HCT116 (cell line): ENCODE results near the gene MOAP1. TPM values are rescaled to one million over a fixed set of nuclear protein-coding genes. Genes with fewer than 3 reads are reported as not detected.

Source experiments
- ATAC-seq: fragments of 200-7000 bp; cut with Tn5 transposase; 2 replicates; pipeline ENCODE4 v1.9.1; 2020; ENCODE audit warnings: mild to moderate bottlenecking, moderate library complexity
- BruUV-seq: library from RNA; stranded (reverse); fragments of 400-500 nt; replicated peaks from 2 replicates; lab custom pipeline; 2021; lab: Mats Ljungman, UMichigan
- CTCF ChIA-PET: fragments of 300-600 bp; sonication (Branson Sonifier 250); formaldehyde crosslinking; loops from one replicate; lab custom pipeline; 2021; ENCODE audit warnings: antibody characterized with exemption; lab: Charles Lee
- POLR2A ChIA-PET: fragments of 300-600, 350-600 bp; sonication (Branson Sonifier 250); formaldehyde crosslinking; loops from one replicate; lab custom pipeline; 2021; ENCODE audit warnings: antibody characterized with exemption; lab: Charles Lee
- RAD21 ChIA-PET, 2 experiments: fragments of 300-600 bp; sonication (Branson Sonifier 250); formaldehyde crosslinking; loops; one replicate each; lab custom pipeline; 2023; ENCODE audit warnings: low total read pairs in 2 of 2; ENCODE audit not compliant: uncharacterized antibody in 2 of 2, unreplicated experiment in 2 of 2, low non-redundant PET in 1 of 2; lab: Charles Lee
- DNase-seq: peaks from one replicate; pipeline ENCODE4 v3.0.0-alpha.2; 2010; ENCODE audit warnings: low read depth, low spot score
- H2AFZ ChIP-seq: fragments of 200-600 bp; shearing (Covaris generic), sonication (generic); 2 replicates; pipeline ENCODE4 v1.6.1; 2017; ENCODE audit warnings: low read depth, mixed run types, mixed read lengths, antibody characterized with exemption, low read length; ENCODE audit not compliant: poor library complexity, severe bottlenecking
- H3K27ac ChIP-seq: 2 replicates; pipeline ENCODE4 v1.5.1; 2012; ENCODE audit warnings: low read depth, low read length
- H3K27me3 ChIP-seq: fragments of 200-600 bp; sonication (generic); 2 replicates; pipeline ENCODE4 v1.6.1; 2016; ENCODE audit warnings: mixed run types, low read length, mixed read lengths; ENCODE audit not compliant: insufficient read depth
- H3K36me3 ChIP-seq, 2 experiments: fragments of 200-500 bp in 1 of 2; fragments of 200-600 bp in 1 of 2; sonication (Bioruptor generic) in 1 of 2; sonication (generic) in 1 of 2; 2 replicates each; pipeline versions ENCODE4 v1.5.1 to v1.6.1; 2014 to 2016; ENCODE audit warnings: low read length in 2 of 2, inconsistent platforms in 1 of 2, mixed read lengths in 1 of 2, mixed run types in 1 of 2; ENCODE audit not compliant: insufficient read depth in 2 of 2, control insufficient read depth in 1 of 2
- H3K4me1 ChIP-seq, 2 experiments: fragments of 200-600 bp in 1 of 2; sonication (generic) in 1 of 2; 2 replicates each; pipeline versions ENCODE4 v1.5.1 to v1.6.1; 2012 to 2017; ENCODE audit warnings: low read length in 2 of 2, inconsistent platforms in 1 of 2, mild to moderate bottlenecking in 1 of 2, mixed read lengths in 1 of 2, mixed run types in 1 of 2, moderate library complexity in 1 of 2; ENCODE audit not compliant: insufficient read depth in 2 of 2, control insufficient read depth in 1 of 2
- H3K4me2 ChIP-seq: fragments of 200-600 bp; sonication (generic); 2 replicates; pipeline ENCODE4 v1.6.1; 2017; ENCODE audit warnings: mixed run types, low read length, mixed read lengths
- H3K4me3 ChIP-seq, 2 experiments: fragments of 200-600 bp in 1 of 2; sonication (generic) in 1 of 2; replicated peaks in 1 of 2; 2 replicates each; pipeline ENCODE4 v1.5.1; 2011 to 2016; ENCODE audit warnings: low read length in 2 of 2, control low read depth in 1 of 2, low read depth in 1 of 2, mild to moderate bottlenecking in 1 of 2, mixed read lengths in 1 of 2, mixed run types in 1 of 2
- H3K79me2 ChIP-seq: fragments of 200-600 bp; sonication (generic); 2 replicates; pipeline ENCODE4 v1.6.1; 2017; ENCODE audit warnings: mild to moderate bottlenecking, mixed run types, low read length, moderate library complexity, mixed read lengths; ENCODE audit not compliant: insufficient read depth
- H3K9ac ChIP-seq: fragments of 200-600 bp; sonication (generic); 2 replicates; pipeline ENCODE4 v1.6.1; 2016; ENCODE audit warnings: low read length, mixed read lengths
- H3K9me2 ChIP-seq: fragments of 200-600 bp; sonication (generic), shearing (Covaris generic); 2 replicates; pipeline ENCODE4 v1.6.1; 2017; ENCODE audit warnings: mixed run types, mild to moderate bottlenecking, moderate library complexity; ENCODE audit not compliant: insufficient read depth
- H3K9me3 ChIP-seq, 2 experiments: fragments of 200-500 bp in 1 of 2; fragments of 200-600 bp in 1 of 2; sonication (Bioruptor generic) in 1 of 2; sonication (generic) in 1 of 2; 2 replicates each; pipeline ENCODE4 v1.6.1; 2014 to 2017; ENCODE audit warnings: low read length in 2 of 2, mixed read lengths in 2 of 2, inconsistent platforms in 1 of 2, low read depth in 1 of 2, mild to moderate bottlenecking in 1 of 2, mixed run types in 1 of 2, moderate library complexity in 1 of 2; ENCODE audit not compliant: control insufficient read depth in 1 of 2, insufficient read depth in 1 of 2
- H4K20me1 ChIP-seq: fragments of 200-600 bp; sonication (generic), shearing (Covaris generic); 2 replicates; pipeline ENCODE4 v1.6.1; 2017; ENCODE audit warnings: mixed run types, mild to moderate bottlenecking, moderate library complexity; ENCODE audit not compliant: insufficient read depth
- CBX3 ChIP-seq: IDR thresholded peaks from 2 replicates; pipeline ENCODE4 v1.6.1; 2012; ENCODE audit warnings: low read depth
- EZH2phosphoT487 ChIP-seq: fragments of 200-600 bp; IDR thresholded peaks from 2 replicates; pipeline ENCODE4 v1.6.1; 2018; ENCODE audit warnings: antibody characterized with exemption, borderline replicate concordance
- FOSL1 ChIP-seq: IDR thresholded peaks from 2 replicates; pipeline ENCODE4 v1.6.1; 2012; ENCODE audit warnings: low read depth
- POLR2A ChIP-seq: IDR thresholded peaks from 2 replicates; pipeline ENCODE4 v1.7.0; 2011; ENCODE audit warnings: borderline replicate concordance; ENCODE audit not compliant: insufficient read depth, insufficient read length; ENCODE audit errors: extremely low read depth
- POLR2AphosphoS5 ChIP-seq: IDR thresholded peaks from 2 replicates; pipeline ENCODE4 v1.6.1; 2011; ENCODE audit warnings: mild to moderate bottlenecking, low read depth, low read length, moderate library complexity
- RAD21 ChIP-seq: IDR thresholded peaks from 2 replicates; pipeline ENCODE4 v1.6.1; 2012; ENCODE audit warnings: low read depth, mild to moderate bottlenecking
- SIN3A ChIP-seq: IDR thresholded peaks from 2 replicates; pipeline ENCODE4 v1.6.1; 2012; ENCODE audit warnings: low read depth
- SRF ChIP-seq: IDR thresholded peaks from 2 replicates; pipeline ENCODE4 v1.6.1; 2012; ENCODE audit warnings: low read depth
- YY1 ChIP-seq: IDR thresholded peaks from 2 replicates; pipeline ENCODE4 v1.6.1; 2011; ENCODE audit warnings: low read length, low read depth, moderate library complexity, mild to moderate bottlenecking; ENCODE audit not compliant: insufficient replicate concordance; ENCODE audit errors: extremely low read depth
- ZNF274 ChIP-seq: fragments of 200-500 bp; sonication (Bioruptor generic); IDR thresholded peaks from 2 replicates; pipeline ENCODE4 v1.6.1; 2014; ENCODE audit warnings: mild to moderate bottlenecking, low read depth, low read length, inconsistent platforms
- intact Hi-C: fragments of 100-400 bp; cut with micrococcal nuclease; formaldehyde crosslinking; loops from 2 replicates; pipeline ENCODE4 v1.10.0; 2022
- total RNA-seq: library from RNA; stranded (reverse); gene quantifications from one replicate; pipeline ENCODE4 v1.2.1, GENCODE V29; 2021; ENCODE audit not compliant: unreplicated experiment
- TF ChIP-seq, protein P1 (sequence below): IDR thresholded peaks from 2 replicates; pipeline ENCODE4 v1.6.1; 2012; ENCODE audit warnings: low read depth
- TF ChIP-seq, protein P2 (sequence below), 3 experiments: fragments of 200-600 bp in 1 of 3; sonication (generic) in 1 of 3; IDR thresholded peaks in 2 of 3; conservative IDR thresholded peaks in 1 of 3; 2 replicates each; pipeline ENCODE4 v1.5.1; 2012 to 2017; ENCODE audit warnings: low read depth in 2 of 3, low read length in 2 of 3, antibody characterized with exemption in 1 of 3, borderline replicate concordance in 1 of 3, control low read depth in 1 of 3, mild to moderate bottlenecking in 1 of 3, mixed read lengths in 1 of 3, mixed run types in 1 of 3, moderate library complexity in 1 of 3; ENCODE audit not compliant: insufficient read depth in 1 of 3
- TF ChIP-seq, protein P3 (sequence below): IDR thresholded peaks from 2 replicates; pipeline ENCODE4 v1.6.1; 2012

Gene MOAP1
- total RNA-seq, 1 experiment from 2014 or later = 14.2 TPM

DNA sequence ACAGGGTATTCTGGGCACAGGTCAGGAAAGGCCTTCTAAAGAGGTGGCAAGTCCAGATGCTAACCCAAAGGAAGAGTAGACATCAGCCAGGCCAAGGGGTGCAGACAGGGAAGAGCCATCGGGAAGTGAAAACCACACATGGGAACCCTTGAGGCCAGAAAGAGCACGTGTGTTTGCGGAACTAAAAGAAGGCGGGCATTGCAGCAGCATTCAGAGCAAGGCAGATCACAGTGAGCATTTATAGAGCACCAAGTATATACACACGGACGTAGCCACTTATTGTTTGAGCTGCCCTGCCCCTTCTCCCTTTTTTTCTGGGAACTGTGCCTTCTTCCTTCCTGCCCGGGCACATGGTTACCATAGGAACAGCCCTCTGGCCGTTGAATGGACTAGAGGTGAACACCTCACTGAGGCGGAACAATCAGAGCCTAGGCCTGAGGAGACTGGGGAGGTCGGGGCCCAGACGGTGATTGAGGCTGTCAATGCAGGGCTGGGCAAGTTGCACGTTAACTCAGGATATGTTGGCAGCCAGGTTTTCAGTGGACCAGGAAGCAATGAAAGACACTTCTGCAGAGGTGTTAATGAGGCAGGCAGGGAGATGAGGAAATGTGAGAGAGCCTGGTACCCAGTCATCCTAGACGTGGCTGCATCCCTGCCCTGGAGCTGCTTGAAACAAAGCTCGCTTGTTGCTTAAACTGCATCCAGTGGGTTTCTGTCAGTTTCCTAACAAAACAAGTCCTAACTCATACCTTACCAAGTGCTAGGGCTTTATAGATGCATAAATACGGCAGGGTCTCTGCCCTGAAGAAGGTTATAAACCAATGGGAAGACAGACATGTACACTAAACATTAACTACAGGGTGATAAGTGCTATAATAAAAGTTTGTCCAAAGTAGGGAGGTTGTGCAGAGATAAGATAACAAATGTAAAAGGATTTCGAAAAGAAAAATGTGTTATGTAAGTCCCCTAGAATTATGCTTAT is 34.2 kb downstream of the MOAP1 start:
- Histone ChIP-seq H3K9ac (no peak overlapping the region), H3K4me1 (no peaks in the 10 kb centered on the region), H3K79me2 (no peaks in the 10 kb centered on the region), H3K27ac (no peak overlapping the region), H2AFZ (no peak overlapping the region), H4K20me1 (no peaks in the 10 kb centered on the region), H3K4me2 (no peak overlapping the region), H3K36me3 (no peaks in the 10 kb centered on the region), H3K27me3 (no peaks in the 10 kb centered on the region), H3K4me3 (no peak overlapping the region), H3K9me2 (no peaks in the 10 kb centered on the region), H3K9me3 (no peaks in the 10 kb centered on the region)
- no peak for TF ChIP-seq POLR2A
- no peak for TF ChIP-seq FOSL1
- TF ChIP-seq POLR2AphosphoS5 = no peak
- TF ChIP-seq CBX3 = no peak
- ChIA-PET POLR2A (no interaction called here), RAD21 (interaction anchor here in 1 of 2 experiments (0.6 kb wide), 1 partner anchor 11 kb away, joined by 4 read pairs; no protein-coding TSS in a partner anchor), CTCF (interaction anchor here (1.5 kb wide), 1 partner anchor 37 kb away, joined by 3 read pairs; no protein-coding TSS in a partner anchor)
- ATAC-seq = no peak
- no TSS peak for BruUV-seq
- intact Hi-C loops = no loop called here
- DNase-seq = no peak

DNA sequence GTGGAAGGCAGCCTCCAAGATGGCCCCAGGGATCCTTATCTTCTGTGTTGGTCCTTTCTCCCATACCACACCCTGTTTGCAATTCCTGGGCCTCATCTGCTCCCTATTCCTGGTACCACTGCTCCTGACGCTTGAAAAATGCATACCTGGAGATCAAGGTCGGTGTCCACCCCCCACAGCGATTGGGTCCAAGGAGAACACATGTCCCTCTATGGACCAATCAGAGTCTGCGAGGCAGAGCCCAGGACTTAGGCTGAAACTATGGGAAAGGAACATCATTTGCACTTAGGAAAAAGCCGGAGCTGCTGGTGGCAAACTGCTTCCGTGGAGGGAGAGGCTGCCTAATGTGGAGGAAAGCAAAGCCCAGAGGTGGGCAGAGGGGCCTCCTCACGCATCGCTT is 35.7 kb downstream of the MOAP1 start:
- Histone ChIP-seq H3K79me2 (no peaks in the 10 kb centered on the region), H3K9me2 (no peaks in the 10 kb centered on the region), H3K27ac (no peak overlapping the region), H4K20me1 (no peaks in the 10 kb centered on the region), H3K4me1 (no peaks in the 10 kb centered on the region), H3K27me3 (no peaks in the 10 kb centered on the region), H2AFZ (no peak overlapping the region), H3K36me3 (no peaks in the 10 kb centered on the region), H3K4me3 (no peak overlapping the region), H3K4me2 (no peak overlapping the region), H3K9ac (no peak overlapping the region), H3K9me3 (no peaks in the 10 kb centered on the region)
- ATAC-seq (no peak), DNase-seq (no peak)
- ChIA-PET CTCF (no interaction called here), POLR2A (no interaction called here), RAD21 (no interaction called here)
- no TSS peak for BruUV-seq
- intact Hi-C loops = no loop called here
- TF ChIP-seq ZNF274 (no peak), SRF (no peak), YY1 (no peak), EZH2phosphoT487 (no peak), RAD21 (no peak), SIN3A (no peak)
- TF ChIP-seq, protein P1, sequence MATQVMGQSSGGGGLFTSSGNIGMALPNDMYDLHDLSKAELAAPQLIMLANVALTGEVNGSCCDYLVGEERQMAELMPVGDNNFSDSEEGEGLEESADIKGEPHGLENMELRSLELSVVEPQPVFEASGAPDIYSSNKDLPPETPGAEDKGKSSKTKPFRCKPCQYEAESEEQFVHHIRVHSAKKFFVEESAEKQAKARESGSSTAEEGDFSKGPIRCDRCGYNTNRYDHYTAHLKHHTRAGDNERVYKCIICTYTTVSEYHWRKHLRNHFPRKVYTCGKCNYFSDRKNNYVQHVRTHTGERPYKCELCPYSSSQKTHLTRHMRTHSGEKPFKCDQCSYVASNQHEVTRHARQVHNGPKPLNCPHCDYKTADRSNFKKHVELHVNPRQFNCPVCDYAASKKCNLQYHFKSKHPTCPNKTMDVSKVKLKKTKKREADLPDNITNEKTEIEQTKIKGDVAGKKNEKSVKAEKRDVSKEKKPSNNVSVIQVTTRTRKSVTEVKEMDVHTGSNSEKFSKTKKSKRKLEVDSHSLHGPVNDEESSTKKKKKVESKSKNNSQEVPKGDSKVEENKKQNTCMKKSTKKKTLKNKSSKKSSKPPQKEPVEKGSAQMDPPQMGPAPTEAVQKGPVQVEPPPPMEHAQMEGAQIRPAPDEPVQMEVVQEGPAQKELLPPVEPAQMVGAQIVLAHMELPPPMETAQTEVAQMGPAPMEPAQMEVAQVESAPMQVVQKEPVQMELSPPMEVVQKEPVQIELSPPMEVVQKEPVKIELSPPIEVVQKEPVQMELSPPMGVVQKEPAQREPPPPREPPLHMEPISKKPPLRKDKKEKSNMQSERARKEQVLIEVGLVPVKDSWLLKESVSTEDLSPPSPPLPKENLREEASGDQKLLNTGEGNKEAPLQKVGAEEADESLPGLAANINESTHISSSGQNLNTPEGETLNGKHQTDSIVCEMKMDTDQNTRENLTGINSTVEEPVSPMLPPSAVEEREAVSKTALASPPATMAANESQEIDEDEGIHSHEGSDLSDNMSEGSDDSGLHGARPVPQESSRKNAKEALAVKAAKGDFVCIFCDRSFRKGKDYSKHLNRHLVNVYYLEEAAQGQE = no peak
- TF ChIP-seq, protein P2, sequence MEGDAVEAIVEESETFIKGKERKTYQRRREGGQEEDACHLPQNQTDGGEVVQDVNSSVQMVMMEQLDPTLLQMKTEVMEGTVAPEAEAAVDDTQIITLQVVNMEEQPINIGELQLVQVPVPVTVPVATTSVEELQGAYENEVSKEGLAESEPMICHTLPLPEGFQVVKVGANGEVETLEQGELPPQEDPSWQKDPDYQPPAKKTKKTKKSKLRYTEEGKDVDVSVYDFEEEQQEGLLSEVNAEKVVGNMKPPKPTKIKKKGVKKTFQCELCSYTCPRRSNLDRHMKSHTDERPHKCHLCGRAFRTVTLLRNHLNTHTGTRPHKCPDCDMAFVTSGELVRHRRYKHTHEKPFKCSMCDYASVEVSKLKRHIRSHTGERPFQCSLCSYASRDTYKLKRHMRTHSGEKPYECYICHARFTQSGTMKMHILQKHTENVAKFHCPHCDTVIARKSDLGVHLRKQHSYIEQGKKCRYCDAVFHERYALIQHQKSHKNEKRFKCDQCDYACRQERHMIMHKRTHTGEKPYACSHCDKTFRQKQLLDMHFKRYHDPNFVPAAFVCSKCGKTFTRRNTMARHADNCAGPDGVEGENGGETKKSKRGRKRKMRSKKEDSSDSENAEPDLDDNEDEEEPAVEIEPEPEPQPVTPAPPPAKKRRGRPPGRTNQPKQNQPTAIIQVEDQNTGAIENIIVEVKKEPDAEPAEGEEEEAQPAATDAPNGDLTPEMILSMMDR (IDR thresholded peaks at IDR 0.05 in 2 of 3, conservative IDR thresholded peaks at IDR 0.05 in 1 of 3; ENCODE audit: borderline replicate concordance in 1 of 3, insufficient read depth in 1 of 3, low read depth in 2 of 3, low read length in 2 of 3) = no peak
- TF ChIP-seq, protein P3, sequence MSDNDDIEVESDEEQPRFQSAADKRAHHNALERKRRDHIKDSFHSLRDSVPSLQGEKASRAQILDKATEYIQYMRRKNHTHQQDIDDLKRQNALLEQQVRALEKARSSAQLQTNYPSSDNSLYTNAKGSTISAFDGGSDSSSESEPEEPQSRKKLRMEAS = no peak
